Measurements from ENCODE around the gene CLINT1. TPM values are rescaled to one million over a fixed set of nuclear protein-coding genes. Genes with fewer than 3 reads are reported as not detected.

CLINT1 gene
- total RNA-seq, 4 donors from 2014 or later, result 77.4 to 124 (median 85.5) TPM

DNA sequence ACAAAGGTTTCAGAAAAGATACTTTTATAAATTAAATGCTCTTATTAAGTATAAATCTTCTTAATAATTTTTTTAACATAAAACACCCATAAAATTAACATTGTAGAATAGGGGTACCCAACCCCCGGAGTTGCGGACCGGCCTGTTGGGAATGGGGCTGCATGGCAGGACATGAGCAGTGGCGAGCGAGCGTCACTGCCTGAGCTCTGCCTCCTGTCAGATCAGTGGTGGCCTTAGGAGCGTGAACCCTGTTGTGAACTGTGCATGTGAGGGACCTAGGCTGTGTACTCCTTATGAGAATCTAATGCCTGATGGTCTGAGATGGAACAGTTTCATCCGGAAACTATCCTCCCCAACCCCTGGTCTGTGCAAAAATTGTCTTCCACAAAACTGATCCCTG lies 35.3 kb downstream of the CLINT1 start:
- H3K4me1 ChIP-seq, result peaks cover 56 to 70% of the 10 kb centered on the region in 2 donors
- no peaks in the 10 kb centered on the region for H3K36me3 ChIP-seq
- no peak overlapping the region for H3K27ac ChIP-seq
- no peaks in the 10 kb centered on the region for H3K27me3 ChIP-seq
- ATAC-seq (no peak), DNase-seq (no peak)
- in situ Hi-C loops (cut with MboI; ENCODE audit: low sequenced_read_pairs in 4 of 4) (loop anchor here in 3 of 4 donors (5.0 to 25.0 kb wide), 4 partner anchors 121 to 1314 kb away; no protein-coding TSS in a partner anchor), intact Hi-C loops (cut with DNase I; ENCODE audit: low total_unique reads) (loop anchor here (10.0 kb wide), 1 partner anchor 1281 kb away; no protein-coding TSS in a partner anchor)
- TF ChIP-seq, protein P1, sequence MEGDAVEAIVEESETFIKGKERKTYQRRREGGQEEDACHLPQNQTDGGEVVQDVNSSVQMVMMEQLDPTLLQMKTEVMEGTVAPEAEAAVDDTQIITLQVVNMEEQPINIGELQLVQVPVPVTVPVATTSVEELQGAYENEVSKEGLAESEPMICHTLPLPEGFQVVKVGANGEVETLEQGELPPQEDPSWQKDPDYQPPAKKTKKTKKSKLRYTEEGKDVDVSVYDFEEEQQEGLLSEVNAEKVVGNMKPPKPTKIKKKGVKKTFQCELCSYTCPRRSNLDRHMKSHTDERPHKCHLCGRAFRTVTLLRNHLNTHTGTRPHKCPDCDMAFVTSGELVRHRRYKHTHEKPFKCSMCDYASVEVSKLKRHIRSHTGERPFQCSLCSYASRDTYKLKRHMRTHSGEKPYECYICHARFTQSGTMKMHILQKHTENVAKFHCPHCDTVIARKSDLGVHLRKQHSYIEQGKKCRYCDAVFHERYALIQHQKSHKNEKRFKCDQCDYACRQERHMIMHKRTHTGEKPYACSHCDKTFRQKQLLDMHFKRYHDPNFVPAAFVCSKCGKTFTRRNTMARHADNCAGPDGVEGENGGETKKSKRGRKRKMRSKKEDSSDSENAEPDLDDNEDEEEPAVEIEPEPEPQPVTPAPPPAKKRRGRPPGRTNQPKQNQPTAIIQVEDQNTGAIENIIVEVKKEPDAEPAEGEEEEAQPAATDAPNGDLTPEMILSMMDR (IDR thresholded peaks at IDR 0.05 in 4 of 5, conservative IDR thresholded peaks at IDR 0.05 in 1 of 5), result no peak
- no peak for TF ChIP-seq POLR2A (IDR thresholded peaks at IDR 0.05)
- no peaks in the 10 kb centered on the region for H3K9me3 ChIP-seq
- no peak overlapping the region for H3K4me3 ChIP-seq

DNA sequence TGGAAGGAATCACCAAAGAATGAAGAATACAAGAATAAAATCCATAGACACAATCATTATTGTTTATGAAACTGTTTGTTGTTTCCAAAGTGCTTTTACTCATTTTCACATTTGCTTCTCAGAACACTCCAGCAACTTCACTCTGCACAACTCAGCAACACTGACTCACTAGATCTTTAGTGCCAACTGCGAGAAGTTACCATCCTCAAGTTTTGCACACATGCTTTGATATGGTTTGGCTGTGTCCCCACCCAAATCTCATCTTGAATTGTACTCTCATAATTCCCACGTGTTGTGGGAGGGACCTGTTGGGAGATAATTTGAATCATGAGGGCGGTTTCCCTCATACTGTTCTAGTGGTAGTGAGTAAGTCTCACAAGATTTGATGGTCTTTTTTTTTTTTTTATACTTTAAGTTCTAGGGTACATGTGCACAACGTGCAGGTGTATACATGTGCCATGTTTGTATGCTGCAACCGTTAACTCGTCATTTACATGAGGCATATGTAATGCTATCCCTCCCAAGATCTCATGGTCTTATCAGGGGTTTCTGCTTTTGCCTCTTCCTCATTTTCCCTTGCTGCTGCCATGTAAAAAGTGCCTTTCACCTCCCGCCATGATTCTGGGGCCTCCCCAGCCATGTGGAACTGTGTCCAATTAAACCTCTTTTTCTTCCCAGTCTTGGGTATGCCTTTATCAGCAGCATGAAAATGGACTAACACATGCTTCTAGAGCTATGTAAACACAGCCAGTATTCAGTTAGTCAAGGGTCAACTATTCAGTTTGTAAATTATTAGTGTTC lies 36.9 kb downstream of the CLINT1 start:
- DNase-seq (no peak), ATAC-seq (no peak)
- intact Hi-C loops (cut with DNase I; ENCODE audit: low total_unique reads), result loop anchor here (2.0 to 10.0 kb wide), 2 partner anchors 37 to 1283 kb away; partner anchors contain the start of gene CLINT1
- no peak overlapping the region for H3K4me3 ChIP-seq
- in situ Hi-C loops (cut with MboI; ENCODE audit: low sequenced_read_pairs in 4 of 4), result loop anchor here in 3 of 4 donors (5.0 to 25.0 kb wide), 4 partner anchors 123 to 1315 kb away; no protein-coding TSS in a partner anchor
- H3K9me3 ChIP-seq, result no peaks in the 10 kb centered on the region
- peak overlapping the region in 1 of 4 donors; percentile 9 for H3K27ac ChIP-seq
- TF ChIP-seq, protein P1 (IDR thresholded peaks at IDR 0.05 in 4 of 5, conservative IDR thresholded peaks at IDR 0.05 in 1 of 5), result no peak
- no peak for TF ChIP-seq POLR2A (IDR thresholded peaks at IDR 0.05)
- H3K4me1 ChIP-seq, result peaks cover 44 to 54% of the 10 kb centered on the region in 2 donors
- no peaks in the 10 kb centered on the region for H3K27me3 ChIP-seq
- no peaks in the 10 kb centered on the region for H3K36me3 ChIP-seq

DNA sequence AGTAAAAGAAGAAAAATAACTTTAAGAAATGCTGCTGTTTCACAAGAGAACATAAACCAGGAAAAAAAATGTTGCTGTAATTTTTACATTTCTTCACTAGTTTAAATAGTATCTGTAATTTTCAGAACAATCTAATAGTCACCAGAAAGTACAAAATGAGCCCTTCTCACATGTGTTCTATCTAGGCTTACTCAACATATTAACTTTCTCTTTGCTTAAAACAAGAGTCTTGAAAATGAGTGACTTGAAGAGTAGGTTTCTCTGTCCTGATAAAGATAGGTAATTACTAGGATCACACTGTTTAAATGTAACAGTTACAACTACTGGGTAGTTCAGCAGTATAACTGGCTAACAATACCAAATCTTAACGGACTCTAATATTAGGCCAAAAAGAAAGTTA lies 37.5 kb downstream of the CLINT1 start:
- no peak for TF ChIP-seq POLR2A (IDR thresholded peaks at IDR 0.05)
- TF ChIP-seq, protein P1 (IDR thresholded peaks at IDR 0.05 in 4 of 5, conservative IDR thresholded peaks at IDR 0.05 in 1 of 5), result no peak
- Histone ChIP-seq H3K4me1 (peaks cover 39 to 48% of the 10 kb centered on the region in 2 donors), H3K9me3 (no peaks in the 10 kb centered on the region), H3K27me3 (no peaks in the 10 kb centered on the region), H3K4me3 (no peak overlapping the region), H3K27ac (peak overlapping the region in 2 of 4 donors; percentile 9), H3K36me3 (no peaks in the 10 kb centered on the region)
- in situ Hi-C loops (cut with MboI; ENCODE audit: low sequenced_read_pairs in 4 of 4), result loop anchor here in 3 of 4 donors (5.0 to 25.0 kb wide), 4 partner anchors 123 to 1316 kb away; no protein-coding TSS in a partner anchor
- intact Hi-C loops (cut with DNase I; ENCODE audit: low total_unique reads), result loop anchor here (2.0 to 10.0 kb wide), 2 partner anchors 37 to 1283 kb away; partner anchors contain the start of gene CLINT1
- DNase-seq, result no peak
- ATAC-seq, result no peak

DNA sequence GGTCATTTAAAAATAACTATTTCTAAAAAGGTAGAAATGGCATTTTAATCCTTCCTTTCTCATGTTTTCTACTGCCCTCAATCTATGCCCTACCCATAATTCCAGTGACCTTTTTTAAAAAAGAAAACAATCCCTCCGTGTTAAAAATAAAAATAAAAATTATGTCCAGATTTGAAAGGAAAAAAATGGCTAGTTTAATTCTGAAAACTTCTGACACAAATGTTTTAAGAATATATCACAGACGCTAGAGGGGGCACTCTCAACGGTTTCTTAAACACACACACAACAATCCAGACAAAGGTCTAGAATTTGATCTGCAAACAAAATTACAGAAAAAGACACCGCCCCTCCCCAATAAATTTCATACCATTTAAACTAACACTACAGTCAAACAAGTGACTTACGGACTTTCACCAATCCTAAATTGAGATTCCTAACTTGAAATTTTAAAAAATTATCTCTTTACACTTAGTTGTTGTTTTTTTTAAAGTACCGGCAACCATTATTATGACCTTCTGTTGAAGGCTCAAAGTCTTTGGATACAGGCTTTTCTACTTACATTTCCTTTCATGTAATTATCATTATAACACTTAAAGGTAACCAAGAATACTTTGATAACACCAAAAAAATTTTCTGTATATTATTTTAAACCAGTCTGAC lies 38.2 kb downstream of the CLINT1 start:
- H3K27ac ChIP-seq, result peak overlapping the region; percentile 39 to 55 (median 46)
- H3K4me1 ChIP-seq, result peaks cover 34 to 41% of the 10 kb centered on the region in 2 donors
- no peaks in the 10 kb centered on the region for H3K9me3 ChIP-seq
- no peak for TF ChIP-seq POLR2A (IDR thresholded peaks at IDR 0.05)
- TF ChIP-seq, protein P1 (IDR thresholded peaks at IDR 0.05 in 4 of 5, conservative IDR thresholded peaks at IDR 0.05 in 1 of 5), result peak in 3 of 5 experiments; percentile 28 to 54 (median 44)
- in situ Hi-C loops (cut with MboI; ENCODE audit: low sequenced_read_pairs in 4 of 4), result loop anchor here in 3 of 4 donors (5.0 to 25.0 kb wide), 4 partner anchors 124 to 1317 kb away; no protein-coding TSS in a partner anchor
- ATAC-seq (no peak), DNase-seq (no peak)
- H3K36me3 ChIP-seq, result peaks cover 0 to 3% of the 10 kb centered on the region in 2 donors
- intact Hi-C loops (cut with DNase I; ENCODE audit: low total_unique reads), result loop anchor here (2.0 to 10.0 kb wide), 2 partner anchors 38 to 1284 kb away; partner anchors contain the start of gene CLINT1
- no peaks in the 10 kb centered on the region for H3K27me3 ChIP-seq
- H3K4me3 ChIP-seq, result no peak overlapping the region

Data from gastrocnemius medialis (tissue), 4 donors.